GM12872 (cell line): ENCODE measurements around the gene SASH1.
A peak's percentile ranks its signal among the peaks of the same experiment; 100 is the strongest.

Experiments
- TF ChIP-seq, protein P1 (sequence below): IDR thresholded peaks from 3 replicates; pipeline ENCODE4 v1.5.1; 2011; ENCODE audit warnings: low read depth, mild to moderate bottlenecking, low read length, moderate library complexity; ENCODE audit not compliant: insufficient read depth

SASH1 gene

GRCh38 chr6:148550569-148550968, 207.9 kb downstream of the SASH1 start:
- TF ChIP-seq, protein P1, sequence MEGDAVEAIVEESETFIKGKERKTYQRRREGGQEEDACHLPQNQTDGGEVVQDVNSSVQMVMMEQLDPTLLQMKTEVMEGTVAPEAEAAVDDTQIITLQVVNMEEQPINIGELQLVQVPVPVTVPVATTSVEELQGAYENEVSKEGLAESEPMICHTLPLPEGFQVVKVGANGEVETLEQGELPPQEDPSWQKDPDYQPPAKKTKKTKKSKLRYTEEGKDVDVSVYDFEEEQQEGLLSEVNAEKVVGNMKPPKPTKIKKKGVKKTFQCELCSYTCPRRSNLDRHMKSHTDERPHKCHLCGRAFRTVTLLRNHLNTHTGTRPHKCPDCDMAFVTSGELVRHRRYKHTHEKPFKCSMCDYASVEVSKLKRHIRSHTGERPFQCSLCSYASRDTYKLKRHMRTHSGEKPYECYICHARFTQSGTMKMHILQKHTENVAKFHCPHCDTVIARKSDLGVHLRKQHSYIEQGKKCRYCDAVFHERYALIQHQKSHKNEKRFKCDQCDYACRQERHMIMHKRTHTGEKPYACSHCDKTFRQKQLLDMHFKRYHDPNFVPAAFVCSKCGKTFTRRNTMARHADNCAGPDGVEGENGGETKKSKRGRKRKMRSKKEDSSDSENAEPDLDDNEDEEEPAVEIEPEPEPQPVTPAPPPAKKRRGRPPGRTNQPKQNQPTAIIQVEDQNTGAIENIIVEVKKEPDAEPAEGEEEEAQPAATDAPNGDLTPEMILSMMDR: no peak

DNA sequence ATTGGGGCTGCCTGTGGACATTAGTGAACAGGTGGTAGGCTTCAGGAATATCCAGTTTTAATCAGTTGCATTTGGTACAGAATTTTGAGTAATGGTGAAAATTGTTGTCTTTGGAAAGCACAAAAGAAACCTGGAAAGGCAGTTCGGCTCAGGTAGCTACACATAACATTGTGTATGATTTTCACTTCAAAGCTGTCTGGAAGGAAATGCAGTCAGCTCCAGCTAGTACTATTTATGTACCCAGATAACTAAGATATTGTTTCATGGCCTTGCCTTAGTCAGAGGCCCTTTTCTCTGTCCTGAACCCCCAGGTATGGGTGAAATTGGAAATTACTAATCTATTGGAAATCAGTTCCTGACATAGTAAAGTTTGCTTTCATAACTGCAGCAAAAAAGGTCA, 208.6 kb downstream of the SASH1 start:
- TF ChIP-seq, protein P1: no peak

DNA sequence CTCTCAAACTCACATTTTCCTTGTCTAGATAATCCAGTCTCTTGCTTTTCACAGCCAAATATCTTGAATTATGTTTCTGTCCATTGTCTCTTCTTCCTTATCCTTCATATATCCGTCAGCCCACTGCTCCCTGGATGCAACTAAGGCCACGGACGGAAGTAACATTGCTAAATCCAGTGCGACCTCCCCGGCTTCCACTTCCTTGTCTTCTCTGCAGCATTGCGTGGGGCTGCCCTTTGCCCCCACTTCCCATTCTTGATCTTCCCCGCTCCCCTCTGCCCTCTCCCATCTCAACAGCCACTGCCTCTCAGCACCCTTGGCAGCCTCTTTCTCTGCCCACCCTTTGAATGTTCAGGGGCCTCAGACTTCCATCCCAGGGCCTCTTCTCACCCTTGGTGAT, 213.8 kb downstream of the SASH1 start:
- TF ChIP-seq, protein P1: no peak

GRCh38 chr6:148557796-148558321, 215.2 kb downstream of the SASH1 start:
- TF ChIP-seq, protein P1: no peak

GRCh38 chr6:148559848-148560433, 217.3 kb downstream of the SASH1 start:
- TF ChIP-seq, protein P1: peak; percentile 93

- TF ChIP-seq, protein P1: no peak
Measured at GRCh38 chr6:148561629-148562028, 219.0 kb downstream of the SASH1 start.

- TF ChIP-seq, protein P1: no peak
Measured at GRCh38 chr6:148563066-148563465, 220.4 kb downstream of the SASH1 start.
